ENCODE measurements around the gene EHD1. TPM values are rescaled to one million over a fixed set of nuclear protein-coding genes. Genes with fewer than 3 reads are reported as not detected.

EHD1 gene
- polyA plus RNA-seq, 1 donor (not counting 4 experiments of a cell fraction or from before 2014, with no cell fraction given), result 73.9 TPM

GRCh38 chr11:64842366-64842759, 36.1 kb downstream of the EHD1 start:
- no peak for DNase-seq (ENCODE audit: low read depth, low spot score)
- H3K27ac ChIP-seq (ENCODE audit: control insufficient read depth, insufficient read depth, low read length), result peak overlapping the region; percentile 93

GRCh38 chr11:64841592-64842365, 36.6 kb downstream of the EHD1 start:
- no peak for FAIRE-seq
- Histone ChIP-seq H3K79me2 (ENCODE audit: control insufficient read depth, insufficient read depth, low read length) (peaks cover 13% of the 10 kb centered on the region), H4K20me1 (ENCODE audit: control insufficient read depth, extremely low read depth, insufficient read depth, low read length) (no peaks in the 10 kb centered on the region), H3K9me1 (ENCODE audit: control insufficient read depth, extremely low read depth, insufficient read depth, low read length) (no peaks in the 10 kb centered on the region), H3K36me3 (ENCODE audit: control insufficient read depth in 2 of 2, extremely low read depth in 1 of 2, insufficient read depth in 2 of 2, low read length in 2 of 2) (peaks cover 16 to 17% of the 10 kb centered on the region in 2 experiments), H3K27me3 (ENCODE audit: control insufficient read depth, extremely low read depth, insufficient read depth, low read length) (no peaks in the 10 kb centered on the region), H3K4me1 (ENCODE audit: control insufficient read depth, extremely low read depth, insufficient read depth, low read length) (peaks cover 28% of the 10 kb centered on the region), H3K4me2 (ENCODE audit: control insufficient read depth, extremely low read depth, insufficient read depth, low read depth, low read length) (peak overlapping the region; percentile 99), H2AFZ (ENCODE audit: control insufficient read depth, low read length) (no peak overlapping the region), H3K27ac (ENCODE audit: control insufficient read depth, insufficient read depth, low read length) (peak overlapping the region; percentile 93), H3K9ac (ENCODE audit: control insufficient read depth, extremely low read depth, insufficient read depth, low read length) (peak overlapping the region; percentile 82), H3K4me3 (ENCODE audit: control insufficient read depth in 2 of 3, extremely low read depth in 1 of 3, insufficient read depth in 2 of 3, low read depth in 1 of 3, low read length in 3 of 3) (peak overlapping the region in 1 of 3 experiments; percentile 15), H3K9me3 (ENCODE audit: control insufficient read depth, low read depth, low read length) (no peaks in the 10 kb centered on the region)
- dilution Hi-C loops (cut with MboI; ENCODE audit: extremely low pct_ligation_motif_present, low sequenced_read_pairs), result no loop called here
- no peak for TF ChIP-seq CTCF (optimal IDR thresholded peaks at IDR 0.05 in 1 of 3, IDR thresholded peaks at IDR 0.05 in 1 of 3, conservative IDR thresholded peaks at IDR 0.05 in 1 of 3; ENCODE audit: extremely low read depth in 1 of 3, insufficient read depth in 2 of 3, low read length in 3 of 3)
- TF ChIP-seq EZH2 (IDR thresholded peaks at IDR 0.05; ENCODE audit: low read length), result no peak
- no peak for DNase-seq (ENCODE audit: low read depth, low spot score)

More at GRCh38 chr11:64842366-64842759, 36.1 kb downstream of the EHD1 start:
- Histone ChIP-seq H3K4me3 (ENCODE audit: control insufficient read depth in 2 of 3, extremely low read depth in 1 of 3, insufficient read depth in 2 of 3, low read depth in 1 of 3, low read length in 3 of 3) (peak overlapping the region in 2 of 3 experiments; percentile 38 to 85), H3K4me1 (ENCODE audit: control insufficient read depth, extremely low read depth, insufficient read depth, low read length) (peaks cover 33% of the 10 kb centered on the region), H4K20me1 (ENCODE audit: control insufficient read depth, extremely low read depth, insufficient read depth, low read length) (no peaks in the 10 kb centered on the region), H3K9me3 (ENCODE audit: control insufficient read depth, low read depth, low read length) (no peaks in the 10 kb centered on the region), H3K4me2 (ENCODE audit: control insufficient read depth, extremely low read depth, insufficient read depth, low read depth, low read length) (peak overlapping the region; percentile 99), H3K27me3 (ENCODE audit: control insufficient read depth, extremely low read depth, insufficient read depth, low read length) (no peaks in the 10 kb centered on the region), H3K36me3 (ENCODE audit: control insufficient read depth in 2 of 2, extremely low read depth in 1 of 2, insufficient read depth in 2 of 2, low read length in 2 of 2) (peaks cover 16 to 17% of the 10 kb centered on the region in 2 experiments), H2AFZ (ENCODE audit: control insufficient read depth, low read length) (peak overlapping the region; percentile 58), H3K79me2 (ENCODE audit: control insufficient read depth, insufficient read depth, low read length) (peaks cover 13% of the 10 kb centered on the region), H3K9ac (ENCODE audit: control insufficient read depth, extremely low read depth, insufficient read depth, low read length) (peak overlapping the region; percentile 82), H3K9me1 (ENCODE audit: control insufficient read depth, extremely low read depth, insufficient read depth, low read length) (no peaks in the 10 kb centered on the region)
- dilution Hi-C loops (cut with MboI; ENCODE audit: extremely low pct_ligation_motif_present, low sequenced_read_pairs), result no loop called here
- TF ChIP-seq EZH2 (IDR thresholded peaks at IDR 0.05; ENCODE audit: low read length) (no peak), CTCF (optimal IDR thresholded peaks at IDR 0.05 in 1 of 3, IDR thresholded peaks at IDR 0.05 in 1 of 3, conservative IDR thresholded peaks at IDR 0.05 in 1 of 3; ENCODE audit: extremely low read depth in 1 of 3, insufficient read depth in 2 of 3, low read length in 3 of 3) (no peak)
- no peak for FAIRE-seq
